Left lung (tissue), 10 donors: ENCODE measurements around the gene NLGN2. TPM values are rescaled to one million over a fixed set of nuclear protein-coding genes. Genes with fewer than 3 reads are reported as not detected.
A peak's percentile ranks its signal among the peaks of the same experiment; 100 is the strongest.

Source experiments
- ATAC-seq: fragments of 200-7000 bp; cut with Tn5 transposase; one replicate; pipeline ENCODE4 v1.9.1; 2020; ENCODE audit warnings: moderate library complexity
- DNase-seq, 4 donors: peaks; one replicate each; pipeline ENCODE4 v3.0.0-alpha.2; 2013 to 2020
- H3K27ac ChIP-seq, 2 donors: fragments of 200-600 bp; sonication (generic) in 1 of 2; one replicate each; pipeline versions ENCODE4 v1.5.0 to v1.8.0; 2020 to 2021
- H3K27me3 ChIP-seq, 2 donors: fragments of 200-600 bp; sonication (generic) in 1 of 2; one replicate each; pipeline versions ENCODE4 v1.5.0 to v1.8.0; 2020 to 2021
- H3K36me3 ChIP-seq, 2 donors: fragments of 200-600 bp; sonication (generic) in 1 of 2; one replicate each; pipeline versions ENCODE4 v1.5.0 to v1.8.0; 2020 to 2021
- H3K4me1 ChIP-seq, 2 donors: fragments of 200-600 bp; one replicate each; pipeline ENCODE4 v1.8.0; 2021
- H3K4me3 ChIP-seq, 2 donors: fragments of 200-600 bp; sonication (generic) in 1 of 2; one replicate each; pipeline versions ENCODE4 v1.5.0 to v1.8.0; 2020 to 2021; ENCODE audit warnings: mild to moderate bottlenecking in 1 of 2
- H3K9me3 ChIP-seq, 2 donors: fragments of 200-600 bp; sonication (generic) in 1 of 2; one replicate each; pipeline versions ENCODE4 v1.5.0 to v1.8.0; 2020 to 2021
- intact Hi-C, 2 donors: fragments of 100-400 bp; cut with DNase I; formaldehyde crosslinking; loops; one replicate each; pipeline versions ENCODE4 v1.11.2 to v1.14.2; 2022
- polyA plus RNA-seq, 6 donors: library from polyadenylated mRNA; unstranded; fragments of 120-200 nt; gene quantifications; one replicate each; pipeline ENCODE4 v1.2.1, GENCODE V29; 2013; ENCODE audit not compliant: insufficient read length in 6 of 6
- total RNA-seq, 2 donors: library from RNA; stranded (reverse); fragmentation: NEBNext Ultra II Directional; extraction: Animal tissue kit (Norgen Biotek cat#: 25700); gene quantifications; one replicate each; pipeline ENCODE4 v1.2.1, GENCODE V29; 2021
- TF ChIP-seq, protein P1 (sequence below), 2 donors: fragments of 200-600 bp; sonication (generic) in 1 of 2; IDR thresholded peaks; one replicate each; pipeline versions ENCODE4 v1.5.0 to v1.8.0; 2021; ENCODE audit warnings: antibody characterized with exemption in 2 of 2
- donor health status: DM: no; HTN: yes; CAD: no.
- donor health status: DM: no; HTN: no; CAD: no.

NLGN2 gene
- total and polyA plus RNA-seq, 8 donors = 14.8 to 34.4 (median 29.0) TPM

- DNase-seq (peak in 3 of 4 donors; percentile 51 to 77 (median 52)), ATAC-seq (peak; percentile 69)
- Histone ChIP-seq H3K27ac (peak overlapping the region in 1 of 2 donors; percentile 66), H3K36me3 (no peaks in the 10 kb centered on the region), H3K9me3 (no peaks in the 10 kb centered on the region), H3K4me1 (peaks cover 7 to 36% of the 10 kb centered on the region in 2 donors), H3K27me3 (peaks cover 3 to 55% of the 10 kb centered on the region in 2 donors), H3K4me3 (peak overlapping the region in 1 of 2 donors; percentile 48)
- TF ChIP-seq, protein P1, sequence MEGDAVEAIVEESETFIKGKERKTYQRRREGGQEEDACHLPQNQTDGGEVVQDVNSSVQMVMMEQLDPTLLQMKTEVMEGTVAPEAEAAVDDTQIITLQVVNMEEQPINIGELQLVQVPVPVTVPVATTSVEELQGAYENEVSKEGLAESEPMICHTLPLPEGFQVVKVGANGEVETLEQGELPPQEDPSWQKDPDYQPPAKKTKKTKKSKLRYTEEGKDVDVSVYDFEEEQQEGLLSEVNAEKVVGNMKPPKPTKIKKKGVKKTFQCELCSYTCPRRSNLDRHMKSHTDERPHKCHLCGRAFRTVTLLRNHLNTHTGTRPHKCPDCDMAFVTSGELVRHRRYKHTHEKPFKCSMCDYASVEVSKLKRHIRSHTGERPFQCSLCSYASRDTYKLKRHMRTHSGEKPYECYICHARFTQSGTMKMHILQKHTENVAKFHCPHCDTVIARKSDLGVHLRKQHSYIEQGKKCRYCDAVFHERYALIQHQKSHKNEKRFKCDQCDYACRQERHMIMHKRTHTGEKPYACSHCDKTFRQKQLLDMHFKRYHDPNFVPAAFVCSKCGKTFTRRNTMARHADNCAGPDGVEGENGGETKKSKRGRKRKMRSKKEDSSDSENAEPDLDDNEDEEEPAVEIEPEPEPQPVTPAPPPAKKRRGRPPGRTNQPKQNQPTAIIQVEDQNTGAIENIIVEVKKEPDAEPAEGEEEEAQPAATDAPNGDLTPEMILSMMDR (IDR thresholded peaks at IDR 0.05) = no peak
- intact Hi-C loops = no loop called here
Observed at GRCh38 chr17:7380321-7380720, 27.3 kb upstream of the NLGN2 start.

- H3K27ac ChIP-seq = peak within 1 kb of the TSS in 1 of 2 donors; percentile 66
- H3K4me3 ChIP-seq = peak within 1 kb of the TSS; percentile 42 to 48
- peaks cover 7 to 36% of the 10 kb centered on the region in 2 donors for H3K4me1 ChIP-seq
- H3K36me3 ChIP-seq = no peaks in the 10 kb centered on the region
- H3K27me3 ChIP-seq = peaks cover 3 to 55% of the 10 kb centered on the region in 2 donors
- no peaks in the 10 kb centered on the region for H3K9me3 ChIP-seq
- ATAC-seq (peak; percentile 92), DNase-seq (peak in 2 of 4 donors; percentile 67 to 89)
- TF ChIP-seq, protein P1 (IDR thresholded peaks at IDR 0.05) = no peak
- intact Hi-C loops = no loop called here
Observed at GRCh38 chr17:7380855-7381683, 26.6 kb upstream of the NLGN2 start, which contains the start of gene TNK1. Gene TNK1, plus strand, starts transcription at chr17:7381089. Its CDS starts 1,838 bp downstream, at chr17:7382927.

GRCh38 chr17:7382901-7383300 lies 24.7 kb upstream of the NLGN2 start:
- Histone ChIP-seq H3K4me3 (no peak overlapping the region), H3K27ac (no peak overlapping the region), H3K4me1 (peaks cover 7 to 36% of the 10 kb centered on the region in 2 donors), H3K9me3 (no peaks in the 10 kb centered on the region), H3K27me3 (peaks cover 3 to 55% of the 10 kb centered on the region in 2 donors), H3K36me3 (peaks cover 0 to 13% of the 10 kb centered on the region in 2 donors)
- TF ChIP-seq, protein P1 (IDR thresholded peaks at IDR 0.05) = no peak
- intact Hi-C loops = no loop called here
- ATAC-seq (no peak), DNase-seq (no peak)

- H3K4me3 ChIP-seq = no peak overlapping the region
- TF ChIP-seq, protein P1 (IDR thresholded peaks at IDR 0.05) = no peak
- peaks cover 3 to 55% of the 10 kb centered on the region in 2 donors for H3K27me3 ChIP-seq
- peaks cover 0 to 18% of the 10 kb centered on the region in 2 donors for H3K36me3 ChIP-seq
- ATAC-seq (no peak), DNase-seq (no peak)
- intact Hi-C loops = no loop called here
- H3K4me1 ChIP-seq = peaks cover 7 to 36% of the 10 kb centered on the region in 2 donors
- H3K27ac ChIP-seq = no peak overlapping the region
- no peaks in the 10 kb centered on the region for H3K9me3 ChIP-seq
Observed at GRCh38 chr17:7383371-7383741, 24.3 kb upstream of the NLGN2 start.
